Measurements from ENCODE around the gene CBX8.

Gene CBX8

DNA sequence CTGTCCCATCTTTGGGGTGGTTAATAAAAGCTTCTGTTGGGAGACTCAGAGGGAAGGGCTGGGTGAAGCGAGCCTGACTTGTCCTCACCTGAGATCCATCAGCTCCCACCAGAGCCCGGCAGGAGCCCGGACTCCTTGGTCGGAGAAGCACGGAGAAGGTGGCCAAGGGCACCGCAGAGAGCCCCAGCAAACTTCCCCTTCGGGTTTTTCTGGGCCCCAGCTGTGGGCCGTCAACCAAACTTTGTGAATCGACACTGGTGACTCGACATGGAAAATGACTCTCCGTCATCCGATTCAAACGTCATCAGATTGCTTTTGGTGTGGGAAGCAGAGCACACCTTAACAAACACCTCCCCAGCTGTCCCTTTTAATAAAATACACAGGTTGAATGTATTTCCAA is 44.7 kb downstream of the CBX8 start:
- TF ChIP-seq, protein P1, sequence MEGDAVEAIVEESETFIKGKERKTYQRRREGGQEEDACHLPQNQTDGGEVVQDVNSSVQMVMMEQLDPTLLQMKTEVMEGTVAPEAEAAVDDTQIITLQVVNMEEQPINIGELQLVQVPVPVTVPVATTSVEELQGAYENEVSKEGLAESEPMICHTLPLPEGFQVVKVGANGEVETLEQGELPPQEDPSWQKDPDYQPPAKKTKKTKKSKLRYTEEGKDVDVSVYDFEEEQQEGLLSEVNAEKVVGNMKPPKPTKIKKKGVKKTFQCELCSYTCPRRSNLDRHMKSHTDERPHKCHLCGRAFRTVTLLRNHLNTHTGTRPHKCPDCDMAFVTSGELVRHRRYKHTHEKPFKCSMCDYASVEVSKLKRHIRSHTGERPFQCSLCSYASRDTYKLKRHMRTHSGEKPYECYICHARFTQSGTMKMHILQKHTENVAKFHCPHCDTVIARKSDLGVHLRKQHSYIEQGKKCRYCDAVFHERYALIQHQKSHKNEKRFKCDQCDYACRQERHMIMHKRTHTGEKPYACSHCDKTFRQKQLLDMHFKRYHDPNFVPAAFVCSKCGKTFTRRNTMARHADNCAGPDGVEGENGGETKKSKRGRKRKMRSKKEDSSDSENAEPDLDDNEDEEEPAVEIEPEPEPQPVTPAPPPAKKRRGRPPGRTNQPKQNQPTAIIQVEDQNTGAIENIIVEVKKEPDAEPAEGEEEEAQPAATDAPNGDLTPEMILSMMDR (IDR thresholded peaks at IDR 0.05; ENCODE audit: low read depth, low read length): no peak
- no peak overlapping the region for H3K4me3 ChIP-seq (ENCODE audit: low read depth, low read length)

DNA sequence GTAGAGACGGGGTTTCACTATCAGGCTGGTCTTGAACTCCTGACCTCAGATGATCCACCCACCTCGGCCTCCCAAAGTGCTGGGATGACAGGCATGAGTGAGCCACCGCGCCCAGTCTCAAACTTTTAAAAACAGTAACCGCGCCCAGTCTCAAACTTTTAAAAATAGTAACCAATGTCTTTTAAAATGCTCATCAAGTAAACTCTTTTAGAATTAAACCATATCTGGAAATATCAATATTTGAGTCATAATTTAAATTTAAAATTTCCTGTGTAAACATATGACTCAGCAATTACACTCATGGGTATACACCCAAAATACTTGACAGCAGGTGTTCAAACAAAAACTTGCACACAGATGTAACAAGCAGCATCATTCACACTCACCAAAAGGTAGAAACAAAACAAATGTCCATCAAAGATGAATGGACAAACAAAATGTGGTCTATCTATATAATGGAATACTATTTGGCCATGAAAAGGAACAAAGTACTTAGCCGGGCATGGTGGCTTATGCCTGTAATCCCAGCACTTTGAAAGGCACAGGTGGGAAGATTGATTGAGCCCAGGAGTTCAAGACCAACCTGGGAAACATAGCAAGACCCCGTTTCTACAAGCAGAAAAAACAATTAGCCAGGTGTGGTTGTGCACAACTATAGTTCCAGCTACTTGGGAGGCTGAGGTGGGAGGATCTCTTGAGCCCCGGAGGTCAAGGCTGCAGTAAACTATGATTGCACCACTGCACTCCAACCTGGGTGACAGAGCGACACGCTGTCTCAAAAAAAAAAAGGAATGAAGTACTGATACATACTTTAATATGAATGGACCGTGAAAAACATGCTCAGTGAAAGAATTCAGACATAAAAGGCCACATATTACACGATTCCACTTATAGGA is 46.0 kb downstream of the CBX8 start:
- H3K4me3 ChIP-seq (ENCODE audit: low read depth, low read length): no peak overlapping the region
- TF ChIP-seq, protein P1 (IDR thresholded peaks at IDR 0.05; ENCODE audit: low read depth, low read length): no peak

DNA sequence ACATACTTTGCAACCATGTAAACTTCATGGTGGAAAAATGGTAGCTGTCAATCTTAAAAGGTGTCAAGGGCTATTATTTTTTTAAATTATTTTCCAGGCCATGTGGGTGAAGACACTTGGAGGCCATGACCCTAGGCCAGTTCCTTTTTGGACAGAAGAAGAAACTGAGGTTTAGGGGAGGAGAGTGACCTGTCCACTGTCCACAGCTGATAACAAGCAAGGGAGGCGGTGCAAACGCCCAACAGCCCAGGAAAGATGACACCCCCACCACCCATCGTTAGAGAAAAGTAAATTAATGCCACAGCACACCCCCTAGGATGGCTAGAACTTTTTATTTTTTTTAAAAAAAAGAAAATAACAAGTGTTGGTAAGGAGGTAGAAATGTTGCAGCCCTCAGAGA is 46.9 kb downstream of the CBX8 start:
- H3K4me3 ChIP-seq (ENCODE audit: low read depth, low read length): no peak overlapping the region
- TF ChIP-seq, protein P1 (IDR thresholded peaks at IDR 0.05; ENCODE audit: low read depth, low read length): no peak

DNA sequence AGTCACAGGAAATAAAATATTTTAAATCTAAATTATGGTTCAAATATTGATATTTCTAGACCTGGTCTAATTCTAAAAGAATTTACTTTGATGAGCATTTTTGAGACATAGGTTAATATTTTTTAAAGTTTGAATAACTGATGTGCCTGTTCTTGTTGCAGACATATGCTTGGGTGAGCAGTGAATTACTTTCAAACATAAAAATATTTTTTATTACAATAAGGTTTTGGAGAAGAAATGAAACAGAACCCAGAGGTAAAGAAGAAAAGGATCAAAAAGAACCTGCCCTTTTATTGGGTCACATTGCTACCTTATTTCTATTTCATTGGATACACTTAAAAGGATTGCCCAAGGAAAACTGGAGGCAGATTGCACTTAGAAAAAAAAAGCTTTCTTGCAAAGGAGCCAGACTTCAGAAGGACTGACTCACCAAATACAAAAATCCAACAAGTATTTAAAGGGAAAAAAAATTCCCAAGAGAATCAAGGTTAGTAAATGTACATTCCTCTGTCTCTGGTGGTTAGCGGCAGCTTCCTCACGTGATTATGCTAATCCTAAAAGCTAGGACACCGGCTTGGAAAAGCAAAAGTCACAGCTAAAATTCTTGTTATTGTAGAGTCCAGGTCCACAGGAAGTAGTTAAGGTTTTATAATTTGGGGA is 47.6 kb downstream of the CBX8 start:
- no peak overlapping the region for H3K4me3 ChIP-seq (ENCODE audit: low read depth, low read length)
- TF ChIP-seq, protein P1 (IDR thresholded peaks at IDR 0.05; ENCODE audit: low read depth, low read length): no peak

DNA sequence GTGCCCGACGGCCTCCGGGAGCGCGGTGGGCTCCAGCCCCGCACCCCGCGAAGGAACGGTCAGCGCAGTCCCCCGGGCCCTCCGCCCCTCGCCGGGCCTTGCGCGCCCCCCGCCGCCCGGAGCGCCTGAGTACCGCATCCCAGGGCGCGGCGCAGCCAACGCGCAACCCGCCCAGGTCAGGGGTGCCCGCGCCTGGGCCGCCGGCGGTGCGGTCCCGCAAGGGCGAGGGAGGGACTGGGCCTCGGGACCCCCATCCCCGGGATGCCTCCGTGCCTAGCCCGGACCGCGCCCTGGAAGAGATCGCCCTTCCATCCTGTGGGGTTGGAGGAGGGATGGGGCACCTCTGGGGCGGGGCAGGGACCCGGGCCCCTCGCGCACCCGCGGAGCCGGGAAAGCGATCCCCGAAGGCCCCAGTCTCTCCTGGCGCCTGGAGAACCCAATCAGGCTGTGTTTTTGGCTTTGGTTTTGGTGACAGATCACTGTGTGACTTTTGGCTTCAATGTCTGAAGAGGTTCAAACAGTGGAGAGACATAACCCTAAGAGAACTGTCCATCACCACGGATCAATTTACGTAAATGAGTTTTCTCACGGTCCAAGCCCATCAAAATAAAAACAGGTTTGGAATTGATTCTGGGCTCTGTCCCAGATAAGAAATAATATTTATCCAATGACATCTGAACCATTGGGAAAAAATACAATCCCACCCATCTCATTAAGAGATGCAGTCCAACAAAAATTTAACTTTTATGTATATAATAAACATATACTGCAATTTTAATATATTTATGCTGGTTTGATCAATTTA is 48.4 kb downstream of the CBX8 start:
- TF ChIP-seq, protein P1 (IDR thresholded peaks at IDR 0.05; ENCODE audit: low read depth, low read length): no peak
- no peak overlapping the region for H3K4me3 ChIP-seq (ENCODE audit: low read depth, low read length)

GRCh38 chr17:79747508-79748294 is 49.2 kb downstream of the CBX8 start:
- H3K4me3 ChIP-seq (ENCODE audit: low read depth, low read length): no peak overlapping the region
- TF ChIP-seq, protein P1 (IDR thresholded peaks at IDR 0.05; ENCODE audit: low read depth, low read length): no peak

All from WI38 (cell line).